D721Med (cell line): Measurements from ENCODE around the gene CD300A.

Experiments used
- DNase-seq: peaks from one replicate; pipeline ENCODE4 v3.0.0; 2011; ENCODE audit warnings: low spot score; ENCODE audit not compliant: insufficient read length
- FAIRE-seq: peaks from 2 replicates; lab custom pipeline; 2011; peaks lifted over from hg19 to GRCh38; lab: Jason Lieb, UNC
- CTCF ChIP-seq: IDR thresholded peaks from 2 replicates; pipeline ENCODE4 v1.5.1; 2012; ENCODE audit warnings: mild to moderate bottlenecking, control low read depth; ENCODE audit not compliant: insufficient read depth; ENCODE audit errors: missing control alignments

Gene CD300A

GRCh38 chr17:74441537-74441936 is 24.9 kb upstream of the CD300A start:
- DNase-seq (no peak), FAIRE-seq (no peak)
- no peak for TF ChIP-seq CTCF

- DNase-seq (no peak), FAIRE-seq (no peak)
- TF ChIP-seq CTCF, result no peak
Measured at GRCh38 chr17:74442291-74442669, 24.2 kb upstream of the CD300A start.

- FAIRE-seq, result no peak
- no peak for TF ChIP-seq CTCF
- no peak for DNase-seq
Measured at GRCh38 chr17:74442670-74443515, 23.5 kb upstream of the CD300A start.

GRCh38 chr17:74443516-74444296 is 22.7 kb upstream of the CD300A start:
- TF ChIP-seq CTCF, result no peak
- no peak for FAIRE-seq

GRCh38 chr17:74444406-74444805 is 22.0 kb upstream of the CD300A start:
- FAIRE-seq (no peak), DNase-seq (no peak)
- no peak for TF ChIP-seq CTCF

More at GRCh38 chr17:74443516-74444296, 22.7 kb upstream of the CD300A start:
- no peak for DNase-seq

GRCh38 chr17:74445158-74445557 is 21.3 kb upstream of the CD300A start:
- TF ChIP-seq CTCF, result no peak
- no peak for DNase-seq
- no peak for FAIRE-seq
